T-cell (primary cell): ENCODE results near the gene HOXC9. TPM values are rescaled to one million over a fixed set of nuclear protein-coding genes. Genes with fewer than 3 reads are reported as not detected.
A peak's percentile ranks its signal among the peaks of the same experiment; 100 is the strongest.

Experiments
- ATAC-seq, 4 experiments: fragments of 200-7000 bp in 3 of 4; fragments of 150-1000 bp in 1 of 4; cut with Tn5 transposase; replicated peaks in 1 of 4; 1 replicate in 3 of 4; 2 replicates in 1 of 4; pipeline ENCODE4 v1.10.0; 2021; ENCODE audit warnings: moderate library complexity in 3 of 4, mild to moderate bottlenecking in 2 of 4, moderate number of reproducible peaks in 1 of 4
- CTCF ChIA-PET, 2 donors: fragments of 300-600 bp; sonication (Branson Sonifier 250); formaldehyde crosslinking; loops; one replicate each; lab custom pipeline; 2022; ENCODE audit warnings: antibody characterized with exemption in 2 of 2; lab: Charles Lee
- POLR2A ChIA-PET, 2 donors: fragments of 300-600 bp; sonication (Branson Sonifier 250); formaldehyde crosslinking; loops; one replicate each; lab custom pipeline; 2022; ENCODE audit warnings: antibody characterized with exemption in 2 of 2; lab: Charles Lee
- DNase-seq, 35 experiments: peaks; one replicate each; pipeline versions ENCODE4 v3.0.0 to v3.0.0-alpha.2; 2013 to 2023
- H3K27ac ChIP-seq: one replicate; pipeline ENCODE4 v1.5.1; 2013; ENCODE audit warnings: low read length
- H3K27me3 ChIP-seq, 2 experiments: replicated peaks in 1 of 2; 1 replicate in 1 of 2; 2 replicates in 1 of 2; pipeline versions ENCODE4 v1.6.1 to v1.7.0; 2013; ENCODE audit warnings: low read length in 1 of 2, mixed read lengths in 1 of 2; ENCODE audit not compliant: control insufficient read depth in 2 of 2, insufficient read depth in 2 of 2; ENCODE audit errors: extremely low read depth in 1 of 2
- H3K36me3 ChIP-seq, 2 donors: 1 replicate in 1 of 2; 2 replicates in 1 of 2; pipeline versions ENCODE4 v1.6.1 to v1.7.0; 2013; ENCODE audit warnings: low read length in 1 of 2; ENCODE audit not compliant: control insufficient read depth in 2 of 2, insufficient read depth in 1 of 2; ENCODE audit errors: extremely low read depth in 1 of 2
- H3K4me1 ChIP-seq, 2 experiments: 1 replicate in 1 of 2; 2 replicates in 1 of 2; pipeline versions ENCODE4 v1.6.1 to v1.7.0; 2013; ENCODE audit warnings: low read length in 2 of 2, mixed read lengths in 1 of 2; ENCODE audit not compliant: insufficient read depth in 2 of 2, control insufficient read depth in 1 of 2; ENCODE audit errors: extremely low read depth in 1 of 2
- H3K4me3 ChIP-seq, 2 donors: 1 replicate in 1 of 2; 2 replicates in 1 of 2; pipeline versions ENCODE4 v1.5.1 to v1.7.0; 2013; ENCODE audit warnings: mild to moderate bottlenecking in 2 of 2, low read length in 1 of 2, moderate library complexity in 1 of 2; ENCODE audit not compliant: control insufficient read depth in 1 of 2; ENCODE audit errors: extremely low read depth in 1 of 2
- H3K9me3 ChIP-seq: 2 replicates; pipeline ENCODE4 v1.7.0; 2013
- H3K27ac Mint-ChIP-seq, 2 donors: one replicate each; pipeline ENCODE4 v1.8.0; 2020 to 2021; ENCODE audit warnings: mild to moderate bottlenecking in 2 of 2, mixed read lengths in 2 of 2
- H3K27me3 Mint-ChIP-seq, 2 donors: one replicate each; pipeline ENCODE4 v1.8.0; 2021 to 2022; ENCODE audit warnings: mixed read lengths in 2 of 2
- H3K36me3 Mint-ChIP-seq: one replicate; pipeline ENCODE4 v1.8.0; 2021; ENCODE audit warnings: mixed read lengths
- H3K4me1 Mint-ChIP-seq, 3 donors: one replicate each; pipeline ENCODE4 v1.8.0; 2020 to 2022; ENCODE audit warnings: mixed read lengths in 3 of 3, mild to moderate bottlenecking in 1 of 3
- H3K4me3 Mint-ChIP-seq, 3 donors: one replicate each; pipeline ENCODE4 v1.8.0; 2020 to 2022; ENCODE audit warnings: mild to moderate bottlenecking in 3 of 3, mixed read lengths in 3 of 3, moderate library complexity in 3 of 3
- H3K9me3 Mint-ChIP-seq, 3 donors: one replicate each; pipeline ENCODE4 v1.8.0; 2020 to 2022; ENCODE audit warnings: mixed read lengths in 3 of 3
- WGBS: methylation state at CpG from one replicate; pipeline ENCODE4 v1.1.5; 2013; ENCODE audit warnings: missing lambda C conversion rate; ENCODE audit not compliant: insufficient coverage; 5-methylcytosine and 5-hydroxymethylcytosine counted together
- total RNA-seq, 35 experiments: library from RNA in 6 of 35; stranded (reverse) in 6 of 35; fragments of 120-200 nt in 1 of 35; gene quantifications; one replicate each; pipeline versions ENCODE4 v1.2.1 to v1.2.4 and lab custom pipeline; 2013 to 2026

HOXC9 gene
- total RNA-seq, 5 donors from 2014 or later (not counting 1 experiment from before 2014, with no cell fraction given), result not detected

- peak overlapping the region in 2 of 3 donors; percentile 5 to 55 for H3K4me3 Mint-ChIP-seq
Measured at GRCh38 chr12:53966085-53966384, 33.9 kb upstream of the HOXC9 start.

DNA sequence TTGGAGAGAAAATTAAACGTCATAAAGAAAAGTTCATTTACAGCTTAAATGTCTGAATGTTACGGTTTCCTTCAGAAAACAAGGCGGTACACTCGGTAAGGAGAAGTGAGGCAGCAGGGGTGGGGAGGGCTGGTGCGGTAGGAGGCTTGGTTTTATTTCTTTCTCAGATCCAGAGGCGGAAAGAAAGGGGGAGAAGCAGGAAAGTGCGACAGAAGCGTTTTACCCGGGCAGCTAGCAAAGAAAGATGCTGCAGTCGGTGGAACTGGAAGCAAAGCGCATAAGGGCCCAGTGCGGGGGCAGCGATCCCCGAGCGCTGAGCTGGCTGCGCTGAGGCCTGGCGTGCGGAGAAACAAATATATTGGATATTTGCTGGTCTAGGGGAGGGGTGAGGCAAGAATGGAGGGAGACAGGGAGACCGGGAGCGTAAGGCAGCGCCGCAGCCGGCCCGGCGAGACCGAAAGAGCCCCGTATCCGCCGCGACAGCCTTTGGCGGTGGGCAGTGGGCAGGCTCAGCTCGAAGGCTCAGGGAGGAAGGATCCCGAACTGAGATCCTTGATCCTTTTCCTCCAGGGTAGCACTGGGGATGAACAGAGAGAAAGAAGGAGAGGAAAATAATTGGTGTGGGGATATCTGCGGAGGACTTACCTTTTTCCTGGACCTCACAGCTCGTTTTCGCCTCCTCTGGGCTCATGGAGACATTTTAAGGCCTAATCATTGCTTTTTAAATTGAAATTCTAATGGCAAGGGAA lies 33.4 kb upstream of the HOXC9 start:
- no peak overlapping the region for H3K27ac ChIP-seq
- no peak overlapping the region for H3K4me3 ChIP-seq
- no peaks in the 10 kb centered on the region for H3K36me3 Mint-ChIP-seq
- no peaks in the 10 kb centered on the region for H3K36me3 ChIP-seq
- DNase-seq (no peak), ATAC-seq (no peak)
- ChIA-PET POLR2A (no interaction called here), CTCF (no interaction called here)
- peaks cover 31 to 44% (median 36%) of the 10 kb centered on the region in 3 donors for H3K4me1 Mint-ChIP-seq
- H3K9me3 Mint-ChIP-seq, result no peaks in the 10 kb centered on the region
- H3K27me3 ChIP-seq, result peaks cover 41 to 93% of the 10 kb centered on the region in 2 experiments
- H3K27me3 Mint-ChIP-seq, result peaks cover 91 to 97% of the 10 kb centered on the region in 2 donors
- no peak overlapping the region for H3K27ac Mint-ChIP-seq
- H3K4me1 ChIP-seq, result peaks cover 0 to 33% of the 10 kb centered on the region in 2 experiments
- H3K4me3 Mint-ChIP-seq, result peak overlapping the region in 2 of 3 donors; percentile 5 to 55
- H3K9me3 ChIP-seq, result no peaks in the 10 kb centered on the region
- WGBS, result 15% methylated on average over 33 of the region's 36 CpGs

More at GRCh38 chr12:53966085-53966384, 33.9 kb upstream of the HOXC9 start:
- WGBS, result 4% methylated on average over 7 of the region's 15 CpGs
- Histone ChIP-seq H3K27ac (no peak overlapping the region), H3K4me3 (peak overlapping the region in 1 of 2 donors; percentile 30), H3K9me3 (no peaks in the 10 kb centered on the region), H3K36me3 (no peaks in the 10 kb centered on the region), H3K27me3 (peaks cover 36 to 93% of the 10 kb centered on the region in 2 experiments), H3K4me1 (peaks cover 0 to 38% of the 10 kb centered on the region in 2 experiments)
- peaks cover 31 to 44% (median 36%) of the 10 kb centered on the region in 3 donors for H3K4me1 Mint-ChIP-seq
- H3K36me3 Mint-ChIP-seq, result no peaks in the 10 kb centered on the region
- DNase-seq, result no peak
- peaks cover 86 to 93% of the 10 kb centered on the region in 2 donors for H3K27me3 Mint-ChIP-seq
- POLR2A ChIA-PET, result no interaction called here
- no peak overlapping the region for H3K27ac Mint-ChIP-seq
- H3K9me3 Mint-ChIP-seq, result no peaks in the 10 kb centered on the region
- no peak for ATAC-seq
- CTCF ChIA-PET, result no interaction called here

GRCh38 chr12:53967421-53967925 lies 32.5 kb upstream of the HOXC9 start:
- no peak for DNase-seq
- no peaks in the 10 kb centered on the region for H3K9me3 ChIP-seq
- H3K27me3 ChIP-seq, result peaks cover 44 to 96% of the 10 kb centered on the region in 2 experiments
- ChIA-PET POLR2A (no interaction called here), CTCF (no interaction called here)
- peaks cover 0 to 32% of the 10 kb centered on the region in 2 experiments for H3K4me1 ChIP-seq
- 0% methylated on average over 1 of the region's 5 CpGs for WGBS
- Mint-ChIP-seq H3K27me3 (peaks cover 96 to 99% of the 10 kb centered on the region in 2 donors), H3K4me3 (peak overlapping the region in 1 of 3 donors; percentile 55), H3K9me3 (no peaks in the 10 kb centered on the region), H3K4me1 (peaks cover 31 to 44% (median 36%) of the 10 kb centered on the region in 3 donors), H3K27ac (no peak overlapping the region), H3K36me3 (no peaks in the 10 kb centered on the region)
- no peak overlapping the region for H3K27ac ChIP-seq
- no peak for ATAC-seq
- H3K4me3 ChIP-seq, result no peak overlapping the region
- H3K36me3 ChIP-seq, result no peaks in the 10 kb centered on the region

GRCh38 chr12:53968214-53969127 lies 31.5 kb upstream of the HOXC9 start:
- Histone ChIP-seq H3K4me1 (peaks cover 0 to 37% of the 10 kb centered on the region in 2 experiments), H3K27ac (no peak overlapping the region), H3K36me3 (no peaks in the 10 kb centered on the region), H3K27me3 (peaks cover 44 to 96% of the 10 kb centered on the region in 2 experiments), H3K4me3 (no peak overlapping the region), H3K9me3 (no peaks in the 10 kb centered on the region)
- Mint-ChIP-seq H3K36me3 (peaks cover 7% of the 10 kb centered on the region), H3K4me1 (peaks cover 34 to 47% (median 39%) of the 10 kb centered on the region in 3 donors), H3K27me3 (peaks cover 95 to 99% of the 10 kb centered on the region in 2 donors), H3K9me3 (no peaks in the 10 kb centered on the region), H3K27ac (no peak overlapping the region), H3K4me3 (no peak overlapping the region)
- CTCF ChIA-PET, result no interaction called here
- WGBS, result 25% methylated on average over 14 of the region's 24 CpGs
- no peak for ATAC-seq
- POLR2A ChIA-PET, result no interaction called here
- DNase-seq, result no peak

DNA sequence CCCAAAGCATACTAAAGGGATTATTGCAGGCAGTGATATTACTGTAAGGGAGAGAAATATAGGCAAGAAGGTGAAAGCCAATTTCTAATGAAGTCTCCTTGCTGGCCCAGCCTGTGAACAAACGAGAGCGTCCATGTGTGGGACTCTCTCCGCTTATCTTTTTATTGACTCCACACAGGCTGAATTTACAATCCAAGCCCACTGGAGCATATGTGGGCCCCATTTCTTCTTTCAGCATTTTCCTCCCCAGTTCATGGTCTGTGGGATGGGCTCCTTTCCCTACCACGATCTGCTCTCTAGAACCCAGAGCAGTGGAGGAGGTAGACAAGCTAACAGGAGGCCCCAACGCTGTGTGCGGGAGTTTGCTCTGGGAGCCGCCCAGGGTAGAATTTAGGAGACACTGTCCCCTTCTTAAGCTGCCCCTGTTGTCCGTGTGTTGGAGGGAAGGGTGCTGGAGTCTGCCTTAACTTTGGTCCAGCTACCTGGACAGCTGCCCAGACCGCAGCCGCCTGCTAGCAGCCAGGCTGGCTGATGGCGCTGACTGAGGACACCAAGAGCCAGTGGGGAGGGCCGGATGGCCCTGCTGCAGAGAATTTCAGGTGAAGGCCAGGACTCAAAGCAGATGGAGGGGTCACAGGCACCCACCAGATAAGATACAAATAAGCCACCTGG lies 30.2 kb upstream of the HOXC9 start:
- CTCF ChIA-PET, result no interaction called here
- peaks cover 5 to 40% of the 10 kb centered on the region in 2 experiments for H3K4me1 ChIP-seq
- Mint-ChIP-seq H3K27me3 (peaks cover 82 to 92% of the 10 kb centered on the region in 2 donors), H3K4me1 (peaks cover 29 to 42% (median 30%) of the 10 kb centered on the region in 3 donors), H3K36me3 (peaks cover 7% of the 10 kb centered on the region), H3K27ac (peak overlapping the region in 1 of 2 donors; percentile 19), H3K4me3 (no peak overlapping the region), H3K9me3 (no peaks in the 10 kb centered on the region)
- ATAC-seq, result no peak
- H3K27ac ChIP-seq, result no peak overlapping the region
- H3K36me3 ChIP-seq, result no peaks in the 10 kb centered on the region
- no peak overlapping the region for H3K4me3 ChIP-seq
- no peak for DNase-seq
- H3K27me3 ChIP-seq, result peaks cover 38 to 100% of the 10 kb centered on the region in 2 experiments
- WGBS, result 16% methylated on average over 7 of the region's 12 CpGs
- POLR2A ChIA-PET, result no interaction called here
- no peaks in the 10 kb centered on the region for H3K9me3 ChIP-seq

DNA sequence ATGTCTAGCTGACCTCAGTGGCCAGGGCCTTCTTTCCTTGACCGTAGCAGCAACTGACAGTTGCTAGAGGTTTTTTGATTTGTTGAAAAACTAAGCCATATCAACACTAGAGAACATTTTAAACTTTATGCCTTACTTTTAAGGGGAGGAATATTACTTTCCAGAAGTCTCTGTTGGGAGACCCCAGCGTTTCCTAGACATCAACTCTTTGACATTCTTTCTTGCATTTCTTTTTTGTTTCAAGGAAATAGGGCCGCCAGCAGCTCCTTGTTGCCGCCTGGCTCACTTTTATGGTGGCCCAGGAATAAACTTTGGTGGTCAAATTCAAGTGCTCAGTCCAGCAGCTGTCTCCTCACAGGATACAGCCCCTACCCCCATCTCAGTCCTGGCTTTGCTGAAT lies 29.5 kb upstream of the HOXC9 start:
- H3K9me3 ChIP-seq, result no peaks in the 10 kb centered on the region
- H3K27me3 Mint-ChIP-seq, result peaks cover 79 to 89% of the 10 kb centered on the region in 2 donors
- WGBS, result 33% methylated on average over 1 of the region's 4 CpGs
- H3K27ac ChIP-seq, result no peak overlapping the region
- DNase-seq (no peak), ATAC-seq (no peak)
- no peak overlapping the region for H3K4me3 Mint-ChIP-seq
- ChIA-PET POLR2A (no interaction called here), CTCF (no interaction called here)
- H3K4me1 Mint-ChIP-seq, result peaks cover 29 to 37% (median 30%) of the 10 kb centered on the region in 3 donors
- H3K36me3 Mint-ChIP-seq, result peaks cover 7% of the 10 kb centered on the region
- no peaks in the 10 kb centered on the region for H3K36me3 ChIP-seq
- H3K27ac Mint-ChIP-seq, result no peak overlapping the region
- no peak overlapping the region for H3K4me3 ChIP-seq
- H3K9me3 Mint-ChIP-seq, result no peaks in the 10 kb centered on the region
- peaks cover 5 to 43% of the 10 kb centered on the region in 2 experiments for H3K4me1 ChIP-seq
- peaks cover 34 to 100% of the 10 kb centered on the region in 2 experiments for H3K27me3 ChIP-seq
